IMR-90 (cell line): ENCODE results near the gene KRT78. TPM values are rescaled to one million over a fixed set of nuclear protein-coding genes. Genes with fewer than 3 reads are reported as not detected.

Experiments used
- ATAC-seq: fragments of 200-7000 bp; cut with Tn5 transposase; 2 replicates; pipeline ENCODE4 v1.9.1; 2020; ENCODE audit warnings: low read depth, mild to moderate bottlenecking, moderate library complexity
- BruUV-seq: library from RNA; stranded (reverse); fragments of 400-500 nt; replicated peaks from 2 replicates; lab custom pipeline; 2021; lab: Mats Ljungman, UMichigan
- CTCF ChIA-PET: fragments of 300-600 bp; formaldehyde crosslinking; extraction: SDS; loops from one replicate; lab custom pipeline; 2021; ENCODE audit warnings: antibody characterized with exemption; lab: Yijun Ruan, JAX
- POLR2A ChIA-PET: fragments of 300-600 bp; sonication (Branson Sonifier 250); formaldehyde crosslinking; loops from one replicate; lab custom pipeline; 2022; ENCODE audit warnings: antibody characterized with exemption; ENCODE audit not compliant: unreplicated experiment; lab: Charles Lee
- DNase-seq: peaks from one replicate; pipeline ENCODE4 v3.0.0; 2013
- H2AFZ ChIP-seq: replicated peaks from 2 replicates; pipeline ENCODE3; 2013; ENCODE audit warnings: low read length, mild to moderate bottlenecking; ENCODE audit not compliant: poor library complexity
- H2AK5ac ChIP-seq: 2 replicates; pipeline ENCODE4 v1.6.1; 2013; ENCODE audit warnings: low read depth, low read length, inconsistent platforms
- H2AK9ac ChIP-seq: replicated peaks from 2 replicates; pipeline ENCODE3; 2013; ENCODE audit warnings: mild to moderate bottlenecking, low read depth, low read length, moderate library complexity; ENCODE audit not compliant: poor library complexity
- H2BK120ac ChIP-seq: 2 replicates; pipeline ENCODE4 v1.6.1; 2013; ENCODE audit warnings: low read depth, low read length, inconsistent platforms
- H2BK15ac ChIP-seq: 3 replicates; pipeline ENCODE4 v1.6.1; 2013; ENCODE audit warnings: low read depth, low read length, inconsistent platforms
- H2BK20ac ChIP-seq: 2 replicates; pipeline ENCODE4 v1.6.1; 2013; ENCODE audit warnings: low read depth, mild to moderate bottlenecking, inconsistent platforms, low read length, moderate library complexity
- H2BK5ac ChIP-seq: 2 replicates; pipeline ENCODE4 v1.6.1; 2013; ENCODE audit warnings: mild to moderate bottlenecking, low read depth, low read length, inconsistent platforms; ENCODE audit not compliant: poor library complexity, severe bottlenecking
- H3K14ac ChIP-seq: replicated peaks from 2 replicates; pipeline ENCODE4 v1.6.1; 2013; ENCODE audit warnings: low read depth, low read length, inconsistent platforms
- H3K18ac ChIP-seq: 2 replicates; pipeline ENCODE4 v1.6.1; 2013; ENCODE audit warnings: low read depth, low read length, control low read depth
- H3K23ac ChIP-seq: 2 replicates; pipeline ENCODE4 v1.6.1; 2013; ENCODE audit warnings: low read depth, low read length, inconsistent platforms
- H3K27ac ChIP-seq: 2 replicates; pipeline ENCODE4 v1.5.1; 2013; ENCODE audit warnings: mild to moderate bottlenecking, control low read depth, low read length; ENCODE audit not compliant: insufficient read depth
- H3K27me3 ChIP-seq: 2 replicates; pipeline ENCODE4 v1.6.1; 2013; ENCODE audit warnings: low read length; ENCODE audit not compliant: control insufficient read depth, insufficient read depth
- H3K36me3 ChIP-seq: 2 replicates; pipeline ENCODE4 v1.6.1; 2013; ENCODE audit warnings: low read length, mixed read lengths; ENCODE audit not compliant: control insufficient read depth, insufficient read depth
- H3K4ac ChIP-seq: 2 replicates; pipeline ENCODE4 v1.6.1; 2013; ENCODE audit warnings: low read depth, low read length, inconsistent platforms
- H3K4me1 ChIP-seq: 2 replicates; pipeline ENCODE4 v1.6.1; 2013; ENCODE audit warnings: low read length, mixed read lengths; ENCODE audit not compliant: control insufficient read depth, insufficient read depth
- H3K4me2 ChIP-seq: 2 replicates; pipeline ENCODE4 v1.6.1; 2013; ENCODE audit warnings: low read depth, mild to moderate bottlenecking, control low read depth, low read length, moderate library complexity
- H3K4me3 ChIP-seq: 2 replicates; pipeline ENCODE4 v1.5.1; 2013; ENCODE audit warnings: low read depth, mild to moderate bottlenecking, control low read depth, low read length, moderate library complexity; ENCODE audit not compliant: insufficient read depth
- H3K56ac ChIP-seq: 2 replicates; pipeline ENCODE4 v1.6.1; 2013; ENCODE audit warnings: low read length, inconsistent platforms; ENCODE audit not compliant: insufficient read depth; ENCODE audit errors: extremely low read depth
- H3K79me1 ChIP-seq, 2 experiments: 2 replicates each; pipeline ENCODE4 v1.6.1; 2013; ENCODE audit warnings: low read length in 2 of 2, inconsistent platforms in 1 of 2, low read depth in 1 of 2
- H3K9ac ChIP-seq: 2 replicates; pipeline ENCODE4 v1.6.1; 2013; ENCODE audit warnings: low read depth, low read length, control low read depth
- H3K9me1 ChIP-seq: 2 replicates; pipeline ENCODE4 v1.6.1; 2013; ENCODE audit warnings: low read length, inconsistent platforms; ENCODE audit not compliant: insufficient read depth
- H3K9me3 ChIP-seq: 2 replicates; pipeline ENCODE4 v1.6.1; 2013; ENCODE audit warnings: low read length; ENCODE audit not compliant: control insufficient read depth, insufficient read depth
- H4K20me1 ChIP-seq: 2 replicates; pipeline ENCODE4 v1.6.1; 2013; ENCODE audit warnings: low read length, inconsistent platforms; ENCODE audit not compliant: insufficient read depth
- H4K5ac ChIP-seq: 2 replicates; pipeline ENCODE4 v1.6.1; 2013; ENCODE audit warnings: mild to moderate bottlenecking, low read depth, low read length, control low read depth
- H4K8ac ChIP-seq, 2 experiments: 2 replicates each; pipeline ENCODE4 v1.6.1; 2013; ENCODE audit warnings: low read depth in 2 of 2, low read length in 2 of 2, control low read depth in 1 of 2, inconsistent platforms in 1 of 2
- H4K91ac ChIP-seq: 2 replicates; pipeline ENCODE4 v1.6.1; 2013; ENCODE audit warnings: low read depth, low read length, inconsistent platforms; ENCODE audit not compliant: insufficient read depth
- CEBPB ChIP-seq: IDR thresholded peaks from 2 replicates; pipeline ENCODE4 v1.6.1; 2012; ENCODE audit warnings: low read depth, low read length, improper control_type of control experiment
- FOS ChIP-seq: fragments of 150-350 bp; IDR thresholded peaks from 2 replicates; pipeline ENCODE4 v1.6.1; 2016; ENCODE audit warnings: low read depth, low read length
- MAFK ChIP-seq: IDR thresholded peaks from 2 replicates; pipeline ENCODE4 v1.6.1; 2012; ENCODE audit warnings: low read depth, low read length, improper control_type of control experiment
- MAZ ChIP-seq: IDR thresholded peaks from 2 replicates; pipeline ENCODE4 v1.6.1; 2012; ENCODE audit warnings: low read depth, mild to moderate bottlenecking, low read length, improper control_type of control experiment, moderate library complexity, borderline replicate concordance
- MXI1 ChIP-seq: IDR thresholded peaks from 2 replicates; pipeline ENCODE4 v1.6.1; 2012; ENCODE audit warnings: low read depth, mild to moderate bottlenecking, low read length, moderate library complexity, borderline replicate concordance
- RCOR1 ChIP-seq: IDR thresholded peaks from 2 replicates; pipeline ENCODE4 v1.6.1; 2012; ENCODE audit warnings: mild to moderate bottlenecking, low read length, improper control_type of control experiment; ENCODE audit not compliant: insufficient replicate concordance
- SMC3 ChIP-seq: fragments of 150-350 bp; IDR thresholded peaks from 2 replicates; pipeline ENCODE4 v1.6.1; 2016; ENCODE audit warnings: low read depth, mild to moderate bottlenecking, antibody characterized with exemption, low read length, moderate library complexity
- WGBS, 2 experiments: methylation state at CpG; one replicate each; pipeline versions ENCODE4 v1.1.5 to v1.1.7; 2013; ENCODE audit warnings: missing lambda C conversion rate in 2 of 2; ENCODE audit not compliant: insufficient read length in 1 of 2; ENCODE audit errors: extremely low coverage in 2 of 2; 5-methylcytosine and 5-hydroxymethylcytosine counted together
- dilution Hi-C: fragments of 300-500 bp; cut with HindIII; formaldehyde crosslinking; loops from one replicate; pipeline ENCODE4 v1.14.3; 2018; ENCODE audit warnings: low sequenced_read_pairs; ENCODE audit not compliant: unreplicated experiment
- in situ Hi-C: fragments of 300-500 bp; cut with MboI; formaldehyde crosslinking; loops from 3 replicates; pipeline ENCODE4 v1.14.3; 2019; ENCODE audit warnings: low sequenced_read_pairs, inconsistent platforms, mixed read lengths
- intact Hi-C: fragments of 100-400 bp; cut with micrococcal nuclease; formaldehyde crosslinking; loops from 2 replicates; pipeline ENCODE4 v1.10.0; 2022
- polyA plus RNA-seq, 3 experiments: library from polyadenylated mRNA; depleted of rRNA; stranded (reverse); fragments of >200 nt; gene quantifications; 2 replicates each; pipeline ENCODE4 v1.2.3, GENCODE V29; 2012; ENCODE audit warnings: low replicate concordance in 1 of 3
- total RNA-seq: library from RNA; depleted of rRNA; stranded (reverse); fragments of >200 nt; gene quantifications from 2 replicates; pipeline ENCODE4 v1.2.3, GENCODE V29; 2012
- TF ChIP-seq, protein P1 (sequence below): fragments of 150-350 bp; IDR thresholded peaks from 2 replicates; pipeline ENCODE4 v1.6.1; 2016; ENCODE audit warnings: low read depth, mild to moderate bottlenecking, low read length, moderate library complexity, borderline replicate concordance
- TF ChIP-seq, protein P2 (sequence below): fragments of 150-350 bp; IDR thresholded peaks from 2 replicates; pipeline ENCODE4 v1.6.1; 2017; ENCODE audit warnings: mild to moderate bottlenecking, antibody characterized with exemption, low read length, low read depth

KRT78 gene
- total and polyA plus RNA-seq, 2 of the 4 experiments (the other 2 are of a cell fraction): not detected

- Histone ChIP-seq H3K14ac (no peak overlapping the region), H2BK15ac (no peak overlapping the region), H3K18ac (no peak overlapping the region), H4K91ac (no peak overlapping the region), H3K79me1 (no peaks in the 10 kb centered on the region), H2BK20ac (no peak overlapping the region), H3K4me1 (no peaks in the 10 kb centered on the region), H2AK9ac (no peak overlapping the region), H3K56ac (no peak overlapping the region), H3K27me3 (peaks cover 31% of the 10 kb centered on the region), H4K8ac (no peak overlapping the region), H3K9ac (no peak overlapping the region), H3K27ac (no peak overlapping the region), H2BK5ac (no peak overlapping the region), H2AK5ac (no peak overlapping the region; the same call in 1 of the 2 replicates), H2AFZ (no peak overlapping the region), H3K9me3 (no peaks in the 10 kb centered on the region), H2BK120ac (no peak overlapping the region), H3K4me2 (no peak overlapping the region), H3K4me3 (no peak overlapping the region), H3K23ac (no peak overlapping the region), H3K4ac (no peak overlapping the region), H3K36me3 (no peaks in the 10 kb centered on the region), H3K9me1 (no peaks in the 10 kb centered on the region), H4K20me1 (no peaks in the 10 kb centered on the region), H4K5ac (no peak overlapping the region)
- 100% methylated on average over 1 of the region's 3 CpGs; no CpG with 5 or more reads in 1 of the 2 experiments for WGBS, 2 experiments
- no peak for ATAC-seq
- CTCF ChIA-PET: interaction anchor here (0.7 kb wide), 1 partner anchor 9 kb away, joined by 3 read pairs; no protein-coding TSS in a partner anchor
- no peak for DNase-seq
- dilution Hi-C loops (no loop called here), in situ Hi-C loops (no loop called here), intact Hi-C loops (no loop called here)
- POLR2A ChIA-PET: no interaction called here
- BruUV-seq: no TSS peak
- TF ChIP-seq RCOR1 (no peak), MAZ (no peak), MXI1 (no peak), FOS (no peak), CEBPB (no peak), MAFK (no peak), SMC3 (no peak)
- TF ChIP-seq, protein P1, sequence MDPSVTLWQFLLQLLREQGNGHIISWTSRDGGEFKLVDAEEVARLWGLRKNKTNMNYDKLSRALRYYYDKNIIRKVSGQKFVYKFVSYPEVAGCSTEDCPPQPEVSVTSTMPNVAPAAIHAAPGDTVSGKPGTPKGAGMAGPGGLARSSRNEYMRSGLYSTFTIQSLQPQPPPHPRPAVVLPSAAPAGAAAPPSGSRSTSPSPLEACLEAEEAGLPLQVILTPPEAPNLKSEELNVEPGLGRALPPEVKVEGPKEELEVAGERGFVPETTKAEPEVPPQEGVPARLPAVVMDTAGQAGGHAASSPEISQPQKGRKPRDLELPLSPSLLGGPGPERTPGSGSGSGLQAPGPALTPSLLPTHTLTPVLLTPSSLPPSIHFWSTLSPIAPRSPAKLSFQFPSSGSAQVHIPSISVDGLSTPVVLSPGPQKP: no peak
- TF ChIP-seq, protein P2, sequence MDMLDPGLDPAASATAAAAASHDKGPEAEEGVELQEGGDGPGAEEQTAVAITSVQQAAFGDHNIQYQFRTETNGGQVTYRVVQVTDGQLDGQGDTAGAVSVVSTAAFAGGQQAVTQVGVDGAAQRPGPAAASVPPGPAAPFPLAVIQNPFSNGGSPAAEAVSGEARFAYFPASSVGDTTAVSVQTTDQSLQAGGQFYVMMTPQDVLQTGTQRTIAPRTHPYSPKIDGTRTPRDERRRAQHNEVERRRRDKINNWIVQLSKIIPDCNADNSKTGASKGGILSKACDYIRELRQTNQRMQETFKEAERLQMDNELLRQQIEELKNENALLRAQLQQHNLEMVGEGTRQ: no peak
These were observed 8.0 kb upstream of the KRT78 start for GRCh38 chr12:52856787-52857186.
